ENCODE measurements around the gene PALLD. TPM values are rescaled to one million over a fixed set of nuclear protein-coding genes. Genes with fewer than 3 reads are reported as not detected.

The PALLD gene
- polyA plus RNA-seq, 3 donors = 6.1 to 11.8 (median 9.9) TPM

GRCh38 chr4:168674866-168675265 lies 178.0 kb downstream of the PALLD start:
- intact Hi-C loops (cut with micrococcal nuclease) = no loop called here
- no peak for TF ChIP-seq CTCF (IDR thresholded peaks at IDR 0.05)
- H3K9me3 Mint-ChIP-seq = peaks cover 0 to 3% (median 0%) of the 10 kb centered on the region in 7 donors
- peaks cover 0 to 3% (median 3%) of the 10 kb centered on the region in 3 donors for H3K27me3 Mint-ChIP-seq (ENCODE audit: low read depth in 3 of 3)
- H3K9ac ChIP-seq (ENCODE audit: insufficient read depth, low read length, poor library complexity, severe bottlenecking) = no peak overlapping the region
- no peak overlapping the region for H2AFZ ChIP-seq (ENCODE audit: insufficient read depth, low read depth, low read length, poor library complexity, severe bottlenecking)
- H3K27ac ChIP-seq (ENCODE audit: low read depth in 1 of 2, low read length in 2 of 2) = no peak overlapping the region
- no peaks in the 10 kb centered on the region for H3K4me1 ChIP-seq (ENCODE audit: control insufficient read depth in 1 of 2, insufficient read depth in 2 of 2, low read length in 2 of 2)
- H4K20me1 ChIP-seq (ENCODE audit: insufficient read depth, low read length) = no peaks in the 10 kb centered on the region
- H3K79me2 ChIP-seq (ENCODE audit: insufficient read depth, low read length) = no peaks in the 10 kb centered on the region
- H3K36me3 ChIP-seq (replicated peaks in 1 of 2; ENCODE audit: control insufficient read depth in 1 of 2, insufficient read depth in 2 of 2, low read length in 2 of 2) = no peaks in the 10 kb centered on the region
- DNase-seq = no peak
- WGBS (ENCODE audit: insufficient coverage) = 100% methylated on average over 1 of the region's 3 CpGs
- H3K4me1 Mint-ChIP-seq = no peaks in the 10 kb centered on the region
- H3K4me3 ChIP-seq (replicated peaks in 1 of 3; ENCODE audit: low read depth in 2 of 3, low read length in 3 of 3) = no peak overlapping the region
- no peaks in the 10 kb centered on the region for H3K27me3 ChIP-seq (ENCODE audit: control insufficient read depth in 2 of 2, insufficient read depth in 2 of 2, low read length in 2 of 2)
- no peak overlapping the region for H3K27ac Mint-ChIP-seq
- no peaks in the 10 kb centered on the region for H3K9me3 ChIP-seq (replicated peaks in 1 of 2; ENCODE audit: control insufficient read depth in 1 of 2, insufficient read depth in 1 of 2, low read length in 2 of 2)
- no peaks in the 10 kb centered on the region for H3K36me3 Mint-ChIP-seq
- H3K4me2 ChIP-seq (replicated peaks; ENCODE audit: extremely low read depth, low read length, poor library complexity, severe bottlenecking) = no peak overlapping the region
- H3K4me3 Mint-ChIP-seq = no peak overlapping the region

GRCh38 chr4:168677063-168677462 lies 180.2 kb downstream of the PALLD start:
- H3K36me3 Mint-ChIP-seq = no peaks in the 10 kb centered on the region
- Histone ChIP-seq H3K9ac (ENCODE audit: insufficient read depth, low read length, poor library complexity, severe bottlenecking) (no peak overlapping the region), H3K27me3 (ENCODE audit: control insufficient read depth in 2 of 2, insufficient read depth in 2 of 2, low read length in 2 of 2) (no peaks in the 10 kb centered on the region), H3K4me2 (replicated peaks; ENCODE audit: extremely low read depth, low read length, poor library complexity, severe bottlenecking) (no peak overlapping the region), H3K4me3 (replicated peaks in 1 of 3; ENCODE audit: low read depth in 2 of 3, low read length in 3 of 3) (no peak overlapping the region), H3K79me2 (ENCODE audit: insufficient read depth, low read length) (no peaks in the 10 kb centered on the region), H3K36me3 (replicated peaks in 1 of 2; ENCODE audit: control insufficient read depth in 1 of 2, insufficient read depth in 2 of 2, low read length in 2 of 2) (no peaks in the 10 kb centered on the region), H3K4me1 (ENCODE audit: control insufficient read depth in 1 of 2, insufficient read depth in 2 of 2, low read length in 2 of 2) (no peaks in the 10 kb centered on the region), H4K20me1 (ENCODE audit: insufficient read depth, low read length) (no peaks in the 10 kb centered on the region), H3K27ac (ENCODE audit: low read depth in 1 of 2, low read length in 2 of 2) (no peak overlapping the region), H2AFZ (ENCODE audit: insufficient read depth, low read depth, low read length, poor library complexity, severe bottlenecking) (no peak overlapping the region), H3K9me3 (replicated peaks in 1 of 2; ENCODE audit: control insufficient read depth in 1 of 2, insufficient read depth in 1 of 2, low read length in 2 of 2) (no peaks in the 10 kb centered on the region)
- peaks cover 0 to 3% (median 3%) of the 10 kb centered on the region in 3 donors for H3K27me3 Mint-ChIP-seq (ENCODE audit: low read depth in 3 of 3)
- no peaks in the 10 kb centered on the region for H3K4me1 Mint-ChIP-seq
- intact Hi-C loops (cut with micrococcal nuclease) = no loop called here
- DNase-seq = no peak
- no peak for TF ChIP-seq CTCF (IDR thresholded peaks at IDR 0.05)
- 97% methylated on average over 6 of the region's 6 CpGs for WGBS (ENCODE audit: insufficient coverage)
- no peak overlapping the region for H3K27ac Mint-ChIP-seq
- peaks cover 0 to 3% (median 0%) of the 10 kb centered on the region in 7 donors for H3K9me3 Mint-ChIP-seq
- no peak overlapping the region for H3K4me3 Mint-ChIP-seq

All from CD14-positive monocyte (primary cell).